ENCODE data around the gene ATRNL1.

ATRNL1 gene

GRCh38 chr10:115939101-115939854 is 846.1 kb downstream of the ATRNL1 start:
- in situ Hi-C loops (cut with MboI; ENCODE audit: low sequenced_read_pairs): no loop called here

- in situ Hi-C loops (cut with MboI; ENCODE audit: low sequenced_read_pairs): no loop called here
These were observed 848.2 kb downstream of the ATRNL1 start for GRCh38 chr10:115941361-115941771.

GRCh38 chr10:115942101-115942500 is 848.9 kb downstream of the ATRNL1 start:
- in situ Hi-C loops (cut with MboI; ENCODE audit: low sequenced_read_pairs): no loop called here

- in situ Hi-C loops (cut with MboI; ENCODE audit: low sequenced_read_pairs): no loop called here
These were observed 851.4 kb downstream of the ATRNL1 start for GRCh38 chr10:115944538-115944937.

GRCh38 chr10:115945701-115946445 is 852.7 kb downstream of the ATRNL1 start:
- in situ Hi-C loops (cut with MboI; ENCODE audit: low sequenced_read_pairs): no loop called here

GRCh38 chr10:115947104-115947503 is 853.9 kb downstream of the ATRNL1 start:
- in situ Hi-C loops (cut with MboI; ENCODE audit: low sequenced_read_pairs): no loop called here

- in situ Hi-C loops (cut with MboI; ENCODE audit: low sequenced_read_pairs): no loop called here
These were observed 855.3 kb downstream of the ATRNL1 start for GRCh38 chr10:115948465-115948864.

- in situ Hi-C loops (cut with MboI; ENCODE audit: low sequenced_read_pairs): no loop called here
These were observed 856.2 kb downstream of the ATRNL1 start for GRCh38 chr10:115949282-115949844.

GRCh38 chr10:115950320-115950719 is 857.2 kb downstream of the ATRNL1 start:
- in situ Hi-C loops (cut with MboI; ENCODE audit: low sequenced_read_pairs): no loop called here

- in situ Hi-C loops (cut with MboI; ENCODE audit: low sequenced_read_pairs): no loop called here
These were observed 858.1 kb downstream of the ATRNL1 start for GRCh38 chr10:115951242-115951641.

- in situ Hi-C loops (cut with MboI; ENCODE audit: low sequenced_read_pairs): no loop called here
These were observed 860.1 kb downstream of the ATRNL1 start for GRCh38 chr10:115953281-115953680.

GRCh38 chr10:115953968-115954367 is 860.8 kb downstream of the ATRNL1 start:
- in situ Hi-C loops (cut with MboI; ENCODE audit: low sequenced_read_pairs): no loop called here

- in situ Hi-C loops (cut with MboI; ENCODE audit: low sequenced_read_pairs): no loop called here
These were observed 863.3 kb downstream of the ATRNL1 start for GRCh38 chr10:115956225-115957011.

GRCh38 chr10:115957012-115957399 is 863.8 kb downstream of the ATRNL1 start:
- in situ Hi-C loops (cut with MboI; ENCODE audit: low sequenced_read_pairs): no loop called here

- in situ Hi-C loops (cut with MboI; ENCODE audit: low sequenced_read_pairs): no loop called here
These were observed 864.7 kb downstream of the ATRNL1 start for GRCh38 chr10:115957786-115958442.

- in situ Hi-C loops (cut with MboI; ENCODE audit: low sequenced_read_pairs): no loop called here
These were observed 870.7 kb downstream of the ATRNL1 start for GRCh38 chr10:115963848-115964247.

- in situ Hi-C loops (cut with MboI; ENCODE audit: low sequenced_read_pairs): no loop called here
These were observed 871.7 kb downstream of the ATRNL1 start for GRCh38 chr10:115964827-115965226.

- in situ Hi-C loops (cut with MboI; ENCODE audit: low sequenced_read_pairs): no loop called here
These were observed 872.2 kb downstream of the ATRNL1 start for GRCh38 chr10:115965376-115965775.

GRCh38 chr10:115968236-115968635 is 875.1 kb downstream of the ATRNL1 start:
- in situ Hi-C loops (cut with MboI; ENCODE audit: low sequenced_read_pairs): no loop called here

GRCh38 chr10:115969591-115969990 is 876.4 kb downstream of the ATRNL1 start:
- in situ Hi-C loops (cut with MboI; ENCODE audit: low sequenced_read_pairs): no loop called here

GRCh38 chr10:115971921-115972320 is 878.8 kb downstream of the ATRNL1 start:
- in situ Hi-C loops (cut with MboI; ENCODE audit: low sequenced_read_pairs): no loop called here

Measured in hTERT RPE-1 (cell line).